GM18861 (cell line): Measurements from ENCODE around the gene EBPL.
"Not testable (repeated sequence)": the region's sequence is repeated elsewhere in the genome, so short reads cannot be mapped to it uniquely, and the experiment has no call there.

Experiments used
- ATAC-seq: cut with Tn5 transposase; IDR thresholded peaks from one replicate; pipeline ENCODE4 v1.9.1; 2021; ENCODE audit not compliant: unreplicated experiment

Gene EBPL

DNA sequence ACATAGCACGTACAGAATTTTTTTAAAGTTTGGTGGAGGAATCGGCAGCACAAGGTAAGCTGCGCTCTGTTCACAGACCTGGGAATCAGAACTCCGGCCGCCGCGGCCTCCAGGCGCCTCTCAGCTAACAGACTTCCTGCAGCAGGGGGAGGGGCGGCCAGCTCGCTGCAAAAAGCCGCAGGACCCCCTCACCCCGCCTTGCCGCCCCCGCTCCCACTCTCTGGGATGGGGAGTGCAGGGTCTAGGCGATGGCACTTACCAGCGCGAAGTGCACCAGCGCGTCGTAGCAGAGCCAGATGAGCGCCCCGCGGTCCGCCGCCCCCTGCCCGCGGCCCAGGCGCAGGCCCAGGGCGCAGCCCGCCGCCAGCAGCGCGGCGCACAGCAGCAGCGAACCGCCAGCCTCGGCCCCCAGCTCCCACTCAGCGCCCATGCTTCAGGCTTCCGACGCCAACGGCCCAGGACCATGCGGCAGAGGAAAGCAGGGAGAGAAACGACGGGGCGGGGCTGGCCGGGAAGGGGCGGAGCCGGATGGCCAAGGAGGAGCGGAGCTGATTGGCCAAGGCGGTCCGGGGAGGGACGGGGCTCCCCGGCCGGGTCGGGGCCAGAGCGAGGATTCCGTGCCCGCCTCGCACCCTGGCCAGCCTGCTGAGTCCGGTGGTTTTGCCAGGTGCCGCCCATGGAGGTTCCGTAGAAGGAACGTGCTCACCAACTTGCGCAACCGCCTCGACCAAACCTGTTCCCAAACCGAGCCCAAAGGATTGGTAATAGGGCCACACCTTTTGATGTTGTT lies at the start of gene EBPL:
Gene EBPL, minus strand, starts transcription at position 492 of the 790 bp plus-strand sequence. Its CDS starts 62 bp downstream, at position 430.
- ATAC-seq = peak; percentile 86

DNA sequence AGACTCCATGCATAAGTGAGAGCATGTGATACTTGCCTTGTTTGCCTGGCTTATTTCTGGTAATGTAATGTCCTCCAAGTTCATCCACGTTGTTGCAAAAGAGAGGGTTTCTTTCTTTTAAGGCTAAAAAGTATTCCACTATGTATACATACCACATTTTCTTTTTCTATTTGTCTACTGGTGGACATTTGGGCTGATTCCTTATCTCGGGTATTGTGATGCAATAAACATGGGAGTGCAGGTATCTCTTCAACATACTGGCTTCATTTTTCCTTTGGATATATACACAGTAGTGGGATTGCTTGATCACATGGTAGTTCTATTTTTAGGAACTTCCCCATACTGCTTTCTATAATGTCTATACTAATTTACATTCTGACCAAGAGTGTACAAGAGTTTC lies 49.6 kb upstream of the EBPL start:
- ATAC-seq = no peak

DNA sequence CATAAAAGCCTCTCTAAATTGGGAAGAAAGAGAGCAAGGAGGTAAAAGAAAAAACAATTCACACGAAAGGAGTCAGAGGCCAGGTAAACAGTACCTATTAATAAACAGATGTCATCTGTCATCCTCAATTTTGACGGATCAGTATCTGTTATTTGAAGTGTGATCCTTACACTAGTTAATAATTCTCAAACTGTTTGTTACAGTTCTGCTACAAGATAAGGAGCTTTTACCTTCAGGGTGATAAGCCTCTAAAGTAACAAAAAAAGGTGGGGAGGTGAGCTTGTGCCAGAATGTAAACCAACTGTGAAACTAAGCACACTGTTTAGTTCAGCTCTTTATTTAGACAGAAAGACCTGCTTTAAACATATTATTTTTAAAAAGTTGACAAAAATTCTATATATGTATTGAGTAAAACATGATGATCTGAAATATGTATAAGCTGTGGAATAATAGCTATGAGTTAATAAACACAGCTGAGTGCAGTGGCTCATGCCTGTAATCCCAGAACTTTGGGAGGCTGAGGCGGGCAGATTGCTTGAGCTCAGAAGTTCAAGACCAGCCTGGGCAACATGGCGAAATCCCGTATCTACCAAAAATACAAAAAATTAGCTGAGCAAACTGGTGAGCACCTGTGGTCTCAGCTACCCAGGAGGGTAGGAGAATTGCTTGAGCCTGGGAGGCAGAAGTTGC lies 48.4 kb upstream of the EBPL start:
- ATAC-seq = no peak

DNA sequence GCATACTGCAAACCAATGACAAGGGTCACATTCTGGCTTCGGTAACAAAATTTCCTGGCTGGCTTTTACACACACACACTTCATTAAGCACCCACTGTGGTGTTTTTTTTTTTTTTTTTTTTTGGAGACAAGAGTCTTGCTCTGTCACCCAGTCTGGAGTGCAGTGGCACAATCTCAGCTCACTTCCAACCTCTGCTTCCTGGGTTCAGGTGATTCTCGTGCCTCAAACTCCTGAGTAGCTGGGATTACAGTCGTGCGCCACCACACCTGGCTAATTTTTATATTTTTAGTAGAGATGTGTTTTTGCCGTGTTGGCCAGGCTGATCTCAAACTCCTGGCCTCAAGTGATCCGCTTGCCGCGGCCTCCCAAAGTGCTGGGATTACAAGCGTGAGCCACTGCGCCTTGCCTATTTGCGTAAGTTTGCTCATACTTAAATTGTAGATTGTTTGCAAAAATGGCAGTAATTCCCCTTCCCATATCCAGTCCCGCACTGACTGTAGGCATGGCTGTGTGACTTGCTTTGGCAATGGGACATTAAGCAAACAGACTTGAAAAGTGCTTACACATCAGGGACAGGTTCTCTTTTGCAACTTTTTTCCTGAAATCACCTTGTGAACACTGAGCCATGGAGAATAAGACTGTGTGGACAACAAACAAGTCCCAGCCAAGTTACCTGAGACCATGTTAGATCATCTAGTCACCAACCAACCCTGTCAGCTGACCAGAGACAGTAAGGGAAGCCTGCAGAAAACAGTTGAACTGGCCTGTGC lies 42.1 kb upstream of the EBPL start:
- no peak for ATAC-seq

DNA sequence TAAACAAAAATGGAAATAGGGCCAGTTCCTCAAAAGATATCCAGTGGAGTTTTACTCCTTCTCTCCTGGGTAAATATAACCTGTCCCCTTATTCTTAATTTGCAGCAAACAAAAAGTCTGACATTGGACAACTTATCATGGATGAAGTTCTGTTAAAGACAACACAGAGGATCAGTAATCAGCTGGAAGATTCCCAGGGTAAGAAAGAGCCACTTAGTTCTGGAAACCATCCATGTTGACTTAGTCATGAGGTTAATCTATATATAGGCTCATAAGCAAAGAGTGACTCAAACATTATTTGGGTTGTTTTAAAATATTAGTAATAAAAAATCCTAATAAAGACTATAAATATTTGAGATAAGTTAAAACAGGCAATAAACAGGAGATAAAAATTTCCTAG lies 40.5 kb upstream of the EBPL start:
- no peak for ATAC-seq

DNA sequence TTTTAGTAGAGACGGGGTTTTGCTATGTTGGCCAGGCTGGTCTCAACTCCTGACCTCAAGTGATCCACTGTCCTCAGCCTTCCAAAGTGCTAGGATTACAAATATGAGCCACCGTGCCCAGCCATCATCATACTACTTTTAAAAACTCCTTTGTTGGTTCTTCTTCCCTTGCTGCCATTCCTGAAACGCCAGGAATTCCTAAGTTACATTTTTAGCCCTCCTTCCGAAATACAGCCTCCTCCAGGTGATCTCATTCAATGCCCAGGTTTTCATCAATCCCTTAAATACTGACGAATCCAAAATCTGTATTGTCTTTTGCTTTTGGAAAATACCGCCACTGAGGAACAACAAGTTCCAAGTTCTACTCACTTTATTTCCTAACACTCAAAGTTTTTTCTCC lies 25.3 kb upstream of the EBPL start:
- ATAC-seq = no peak

DNA sequence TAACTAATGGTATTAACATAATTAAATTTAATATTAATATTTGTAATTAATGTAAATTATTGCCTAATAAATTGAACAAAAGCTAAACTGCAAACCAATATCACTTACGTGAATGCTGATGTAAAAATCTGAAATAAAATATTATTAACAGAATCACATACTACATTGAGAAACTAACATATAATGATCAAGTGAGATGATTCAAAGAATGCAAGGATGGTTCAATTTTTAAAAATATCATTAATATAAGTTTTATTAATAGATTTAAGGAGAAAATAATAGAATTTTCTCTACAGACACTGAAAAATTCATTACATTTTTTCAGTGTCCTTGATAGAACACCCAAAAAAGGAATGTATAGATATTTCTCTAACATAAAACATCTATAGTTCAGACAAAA lies 23.5 kb upstream of the EBPL start:
- no peak for ATAC-seq

DNA sequence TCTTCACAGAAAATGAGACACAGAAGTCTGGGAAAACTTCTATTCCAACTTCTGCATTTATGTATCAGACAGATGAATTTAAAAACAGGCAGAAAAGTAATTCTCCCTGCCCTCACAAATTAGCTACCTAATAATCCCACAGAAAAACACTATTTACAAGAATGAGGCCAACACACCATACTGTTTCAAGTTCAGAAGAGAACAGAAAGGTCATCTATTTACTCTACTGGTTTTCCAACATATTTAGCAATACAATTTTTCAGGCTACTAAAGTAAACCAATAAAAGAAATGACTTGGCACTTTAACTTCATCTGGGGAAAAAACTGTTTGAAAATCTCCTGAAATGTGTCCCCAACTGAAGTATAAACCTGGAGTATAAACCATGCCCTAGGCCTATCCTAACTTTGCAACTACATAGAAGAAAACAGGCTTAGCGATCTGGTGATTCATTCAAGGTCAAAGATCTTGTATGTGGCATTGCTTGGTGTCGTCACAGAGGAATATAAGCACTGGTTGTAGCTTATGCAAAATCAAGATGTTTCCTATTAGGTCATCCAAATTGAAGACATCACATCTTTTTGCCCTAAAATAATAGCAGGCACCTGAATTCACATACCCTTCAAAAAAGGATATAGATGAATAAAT lies 20.1 kb upstream of the EBPL start:
- ATAC-seq = no peak

DNA sequence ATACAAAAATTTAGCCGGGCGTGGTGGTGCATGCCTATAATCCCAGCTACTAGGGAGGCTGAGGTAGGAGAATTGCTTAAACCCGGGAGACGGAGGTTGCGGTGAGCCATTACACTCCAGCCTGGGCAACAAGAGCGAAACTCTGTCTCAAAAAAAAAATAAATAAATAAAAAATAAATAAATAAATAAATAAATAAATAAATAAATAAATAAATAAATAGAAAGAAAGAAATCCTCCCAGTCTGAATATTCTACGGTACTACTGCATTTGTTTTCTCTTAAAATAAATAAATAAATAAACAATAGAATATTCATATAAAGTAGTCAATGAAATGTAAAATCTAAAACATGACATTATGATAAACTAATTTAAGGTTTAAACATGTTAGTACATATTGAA lies 13.0 kb upstream of the EBPL start:
- ATAC-seq = not testable (repeated sequence)

DNA sequence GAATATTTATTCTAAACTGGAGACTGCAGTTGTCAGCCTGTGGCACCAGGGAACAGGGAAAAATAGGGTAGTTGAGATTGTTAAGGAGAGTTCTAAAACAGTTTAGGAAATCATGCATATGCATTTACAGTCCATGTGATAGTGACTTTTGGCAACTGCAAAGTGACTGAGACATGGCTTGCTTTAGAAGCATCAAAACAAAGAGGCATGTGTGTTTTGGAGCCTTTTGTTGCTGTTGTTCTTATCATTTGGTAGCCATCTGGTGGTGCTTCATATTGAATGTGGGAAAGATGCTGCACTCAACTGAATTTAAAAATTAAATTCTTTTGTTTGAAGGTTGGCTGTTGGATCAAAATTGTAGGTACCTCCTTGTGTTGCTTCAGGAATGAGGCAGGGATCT lies 10.2 kb upstream of the EBPL start:
- ATAC-seq = no peak

DNA sequence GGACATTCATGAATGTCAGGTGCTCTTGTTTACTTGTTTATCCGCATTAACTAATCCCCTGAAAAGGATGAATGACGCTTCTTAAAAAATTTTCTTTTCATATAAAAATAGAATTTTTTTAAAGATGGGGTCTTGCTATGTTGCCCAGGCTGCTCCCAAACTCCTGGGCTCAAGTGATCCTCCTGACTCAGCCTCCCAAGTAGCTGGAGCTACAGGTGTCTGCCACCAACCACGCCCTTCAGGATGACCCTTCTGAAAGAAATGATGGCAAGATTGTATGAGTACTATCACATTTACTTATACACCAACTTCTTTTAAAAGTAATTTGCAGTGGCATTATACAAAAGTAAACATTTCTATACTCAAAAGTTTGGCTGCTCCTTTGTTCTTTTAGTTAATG lies 6.2 kb upstream of the EBPL start:
- no peak for ATAC-seq

DNA sequence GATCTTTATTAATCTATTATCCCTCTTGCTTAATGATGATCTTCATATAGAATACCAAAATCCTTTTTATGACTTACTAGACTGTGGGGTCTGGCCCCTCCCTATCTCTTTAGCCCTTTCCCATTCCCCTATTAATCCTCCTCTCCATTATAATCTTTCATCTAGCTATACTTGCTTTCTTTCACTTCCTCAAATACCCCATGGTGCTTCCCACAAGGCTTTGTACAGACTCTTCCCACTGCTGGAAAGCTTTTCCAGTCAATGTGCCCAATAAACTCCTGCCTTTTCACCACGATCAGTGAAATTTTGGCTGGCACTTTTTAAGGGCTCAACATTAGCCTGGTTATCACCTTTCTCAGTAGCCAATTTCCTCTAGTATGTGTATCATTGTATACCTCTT lies 3.2 kb upstream of the EBPL start:
- no peak for ATAC-seq

DNA sequence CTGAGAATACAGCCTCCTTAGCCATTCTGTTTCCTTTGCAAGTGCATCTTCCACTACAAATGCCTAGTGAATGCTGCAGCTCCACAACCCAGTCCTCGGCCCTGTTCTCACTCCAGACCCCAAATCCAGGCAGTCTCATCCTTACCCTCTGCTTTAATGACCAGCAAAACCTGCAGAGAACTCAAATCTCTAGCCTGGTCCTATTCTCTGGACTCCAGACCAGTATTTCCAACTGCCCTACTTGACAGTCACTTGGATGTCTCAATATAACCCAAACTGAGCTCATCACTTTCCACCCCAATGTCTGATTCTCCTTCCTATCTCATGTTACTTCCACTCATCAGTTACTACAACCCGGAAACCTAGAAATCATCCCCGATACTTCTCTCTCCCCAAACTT lies 2.6 kb upstream of the EBPL start:
- no peak for ATAC-seq

DNA sequence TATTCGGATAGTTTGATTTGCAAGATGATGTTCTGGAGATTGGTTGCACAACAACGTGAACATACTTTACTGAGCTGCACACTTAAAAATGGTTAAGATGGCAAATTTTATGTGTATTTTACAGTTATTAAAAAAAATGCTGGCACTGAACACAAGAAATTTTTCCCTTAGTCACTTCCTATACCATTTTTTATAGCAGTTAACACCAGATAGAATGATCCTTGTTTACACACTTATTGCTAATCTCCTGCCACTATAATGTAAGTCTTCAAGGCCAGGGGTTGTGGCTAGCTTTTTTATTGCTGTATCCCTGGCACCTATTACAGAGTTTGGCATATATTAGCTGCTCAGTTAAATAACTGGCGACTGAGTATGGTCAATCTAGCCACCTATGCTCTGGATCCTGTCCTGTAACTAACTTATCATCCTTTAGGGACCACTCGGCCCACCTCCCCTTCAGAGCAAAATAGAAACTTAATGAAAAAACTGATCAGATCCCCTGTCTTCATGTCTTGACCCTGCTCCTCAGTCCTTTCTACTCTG lies 2.0 kb upstream of the EBPL start:
- ATAC-seq = no peak

DNA sequence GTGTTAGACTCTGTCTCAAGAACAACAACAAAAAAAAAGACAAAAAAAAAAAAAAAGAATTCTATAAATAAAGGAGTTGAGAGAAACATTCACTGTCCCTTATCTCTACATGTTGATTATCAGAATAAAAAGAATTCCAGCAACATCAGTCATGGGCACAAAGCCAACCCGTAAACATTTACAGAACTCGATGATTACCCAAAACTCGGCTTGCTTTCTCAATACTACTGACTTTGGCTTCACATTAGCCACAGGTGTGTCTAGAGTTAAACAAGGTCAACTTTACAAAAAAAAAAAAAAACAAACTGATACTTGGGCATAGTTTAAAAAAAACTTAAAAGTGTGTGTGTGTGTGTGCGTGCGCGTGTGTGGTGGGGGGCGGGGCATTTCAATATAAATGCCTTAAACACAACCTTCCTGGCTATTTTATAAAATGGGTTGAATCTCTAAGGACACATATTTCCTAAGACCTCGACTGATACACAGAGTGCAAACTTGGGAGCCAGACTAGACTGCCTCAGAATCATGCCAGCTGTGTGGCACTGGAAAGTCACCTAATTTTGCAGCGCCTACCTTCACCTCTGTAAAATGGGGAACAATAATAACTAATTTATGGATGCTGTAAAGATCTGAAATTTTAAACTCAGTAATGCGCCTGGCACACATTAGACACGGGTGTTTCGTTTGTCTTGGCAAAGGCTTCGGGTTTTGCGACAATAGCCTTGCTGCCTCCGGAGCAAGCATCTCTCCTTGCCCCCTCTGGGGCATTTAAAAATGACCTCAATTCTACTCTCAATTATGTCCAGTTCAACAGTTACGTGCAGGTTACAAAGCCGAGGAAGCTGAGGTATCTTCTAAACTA lies 922 bp downstream of the EBPL start:
- peak; percentile 21 for ATAC-seq

DNA sequence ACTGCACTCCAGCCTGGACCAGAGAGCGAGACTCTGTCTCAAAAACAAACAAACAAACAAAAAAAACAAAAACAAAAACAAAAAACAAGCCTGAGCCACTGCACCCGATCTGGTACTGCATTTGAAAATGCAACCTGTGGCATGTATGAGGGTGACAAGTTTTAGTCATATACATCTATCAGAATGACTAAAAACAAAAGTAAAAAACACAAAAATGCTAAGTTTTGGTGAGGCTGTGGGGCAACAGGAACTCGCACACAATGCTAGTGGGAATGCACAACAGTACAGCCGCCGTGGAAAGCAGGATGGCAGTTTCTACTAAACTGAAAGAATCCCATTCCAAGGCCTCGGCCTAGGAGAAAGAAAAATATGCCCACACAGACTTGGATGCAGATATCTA lies 7.8 kb downstream of the EBPL start:
- ATAC-seq = peak; percentile 66

DNA sequence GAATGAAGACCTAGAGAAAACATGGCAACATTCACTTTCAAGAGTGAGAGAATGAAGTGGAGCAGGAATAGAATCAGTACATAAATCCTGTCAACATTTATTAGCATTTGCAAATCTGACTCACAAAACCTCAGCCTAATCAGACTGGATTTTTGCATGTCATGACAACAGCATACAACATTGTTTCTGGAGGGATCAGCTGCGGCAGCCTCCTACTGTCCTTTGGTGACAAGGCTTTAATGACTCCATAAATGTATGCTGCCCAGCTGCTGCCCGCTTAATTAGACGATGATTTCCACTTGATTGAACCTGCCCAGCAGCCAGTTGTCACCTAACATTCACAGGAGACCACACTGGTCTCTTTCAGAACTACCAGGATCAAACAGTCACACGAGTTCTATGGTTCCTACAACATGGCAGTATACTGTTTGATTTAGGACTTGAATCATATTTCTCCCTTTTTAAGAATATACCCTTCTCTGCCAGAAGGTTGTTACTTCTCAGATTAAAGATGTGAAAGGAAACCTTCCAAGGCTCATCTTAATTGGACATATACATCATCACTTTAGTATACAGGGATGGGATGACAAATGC lies 9.3 kb downstream of the EBPL start:
- ATAC-seq = no peak

DNA sequence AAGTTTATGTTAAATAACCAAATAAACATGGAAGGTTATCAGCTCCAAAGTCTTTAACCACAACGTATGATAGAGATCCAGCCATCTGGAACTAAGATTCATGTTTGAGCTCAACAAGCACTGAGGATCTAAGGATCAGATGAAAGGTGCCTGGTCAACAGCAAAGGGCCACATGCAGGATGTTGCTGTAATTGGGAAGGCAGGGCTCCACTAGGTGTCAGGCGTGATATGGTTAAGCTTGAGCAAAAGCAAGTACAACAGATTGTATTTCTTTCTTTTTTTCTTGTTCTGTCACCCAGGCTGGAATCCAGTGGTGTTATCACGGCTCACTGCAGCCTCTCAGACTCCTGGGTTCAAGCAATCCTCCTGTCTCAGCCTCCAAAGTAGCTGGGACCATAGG lies 12.0 kb downstream of the EBPL start:
- ATAC-seq = peak; percentile 50

DNA sequence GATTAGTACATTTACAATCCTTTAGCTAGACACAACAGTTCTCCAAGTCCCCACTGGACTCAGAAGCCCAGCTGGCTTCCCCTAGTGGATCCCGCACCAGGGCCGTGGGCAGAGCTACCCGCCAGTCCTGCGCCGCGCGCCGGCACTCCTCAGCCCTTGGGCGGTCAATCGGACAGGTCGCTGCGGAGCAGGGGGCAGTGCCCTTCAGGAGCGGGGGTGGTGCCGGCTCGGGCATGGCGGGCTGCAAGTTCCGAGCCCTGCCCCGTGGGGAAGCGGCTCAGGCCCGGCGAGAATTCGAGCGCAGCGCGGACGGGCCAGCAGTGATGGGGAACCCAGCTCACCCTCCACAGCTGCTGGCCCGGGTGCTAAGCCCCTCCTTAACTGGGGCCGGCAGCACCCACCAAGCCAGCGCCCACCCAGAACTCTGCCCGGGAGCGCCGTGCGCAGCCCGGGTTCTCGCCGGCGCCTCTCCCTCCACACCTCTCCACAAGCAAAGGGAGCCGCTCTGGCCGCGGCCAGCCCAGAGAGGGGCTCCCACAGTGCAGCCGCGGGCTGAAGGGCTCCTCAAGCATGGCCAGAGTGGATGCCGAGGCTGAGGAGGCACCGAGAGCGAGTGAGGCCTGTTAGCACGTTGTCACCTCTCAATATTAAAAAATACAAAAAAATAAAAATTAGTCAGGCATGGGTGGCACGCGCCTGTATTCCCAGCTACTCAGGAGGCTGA lies 12.9 kb downstream of the EBPL start:
- ATAC-seq = no peak
